GM13977 (cell line): ENCODE measurements around the gene TOR4A.
"Not testable (repeated sequence)": the region's sequence is repeated elsewhere in the genome, so short reads cannot be mapped to it uniquely, and the experiment has no call there.

Source experiments
- DNase-seq: peaks from one replicate; pipeline ENCODE4 v3.0.0; 2012; ENCODE audit warnings: low spot score
- CTCF ChIP-seq: IDR thresholded peaks from 2 replicates; pipeline ENCODE4 v1.5.1; 2012; ENCODE audit warnings: mild to moderate bottlenecking, control low read depth; ENCODE audit not compliant: insufficient read depth; ENCODE audit errors: extremely low read depth, missing control alignments
- in situ Hi-C: fragments of 300-500 bp; cut with MboI; formaldehyde crosslinking; loops from one replicate; pipeline ENCODE4 v1.12.0; 2022; ENCODE audit warnings: low sequenced_read_pairs, low pct_unique_long_range_greater_than_20kb, mixed read lengths, inconsistent platforms; ENCODE audit not compliant: unreplicated experiment

TOR4A gene

GRCh38 chr9:137255448-137256114 is 21.9 kb upstream of the TOR4A start:
- DNase-seq = peak; percentile 64
- in situ Hi-C loops = no loop called here
- no peak for TF ChIP-seq CTCF

GRCh38 chr9:137256362-137256761 is 21.2 kb upstream of the TOR4A start:
- TF ChIP-seq CTCF = no peak
- in situ Hi-C loops = no loop called here
- no peak for DNase-seq

GRCh38 chr9:137256856-137257255 is 20.7 kb upstream of the TOR4A start:
- no peak for DNase-seq
- in situ Hi-C loops = no loop called here

GRCh38 chr9:137262173-137262908 is 15.2 kb upstream of the TOR4A start:
- in situ Hi-C loops, DNase-seq: not testable (repeated sequence)
- TF ChIP-seq CTCF = peak; percentile 12

More at GRCh38 chr9:137256856-137257255, 20.7 kb upstream of the TOR4A start:
- TF ChIP-seq CTCF = no peak

GRCh38 chr9:137262909-137263285 is 14.6 kb upstream of the TOR4A start:
- no peak for TF ChIP-seq CTCF
- DNase-seq = no peak
- in situ Hi-C loops = no loop called here

GRCh38 chr9:137263506-137263905 is 14.0 kb upstream of the TOR4A start:
- DNase-seq = no peak
- in situ Hi-C loops = no loop called here
- TF ChIP-seq CTCF = no peak
